DND-41 (cell line): ENCODE measurements around the gene BEST3.

Source experiments
- EZH2 ChIP-seq: IDR thresholded peaks from 3 replicates; pipeline ENCODE4 v1.6.1; 2012; ENCODE audit warnings: borderline replicate concordance, low read depth, mild to moderate bottlenecking, moderate library complexity, low read length, inconsistent platforms; ENCODE audit not compliant: severe bottlenecking
- TF ChIP-seq, protein P1 (sequence below): IDR thresholded peaks from 2 replicates; pipeline ENCODE4 v1.5.1; 2012; ENCODE audit warnings: borderline replicate concordance, low read length, moderate library complexity, mild to moderate bottlenecking; ENCODE audit not compliant: poor library complexity, severe bottlenecking; ENCODE audit errors: extremely low read depth

DNA sequence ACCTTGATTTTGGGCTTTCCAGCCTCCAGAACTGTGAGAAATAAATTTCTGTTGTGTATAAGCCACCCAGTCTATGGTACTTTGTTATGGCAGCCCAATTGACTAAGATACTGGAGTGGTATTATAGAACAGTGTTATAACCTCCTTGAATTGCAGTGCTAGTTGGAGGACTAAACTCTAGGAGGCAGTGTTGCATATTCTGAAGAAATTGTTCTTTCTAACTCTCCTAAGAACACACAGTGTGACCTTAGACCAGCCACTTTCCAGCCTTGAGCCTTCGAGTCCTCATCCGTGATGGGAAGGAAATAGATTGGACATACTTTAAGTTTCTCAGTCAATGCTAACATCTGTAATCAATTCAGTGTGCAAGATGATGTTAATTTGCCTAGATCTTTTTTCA lies 66.0 kb downstream of the BEST3 start:
- TF ChIP-seq, protein P1, sequence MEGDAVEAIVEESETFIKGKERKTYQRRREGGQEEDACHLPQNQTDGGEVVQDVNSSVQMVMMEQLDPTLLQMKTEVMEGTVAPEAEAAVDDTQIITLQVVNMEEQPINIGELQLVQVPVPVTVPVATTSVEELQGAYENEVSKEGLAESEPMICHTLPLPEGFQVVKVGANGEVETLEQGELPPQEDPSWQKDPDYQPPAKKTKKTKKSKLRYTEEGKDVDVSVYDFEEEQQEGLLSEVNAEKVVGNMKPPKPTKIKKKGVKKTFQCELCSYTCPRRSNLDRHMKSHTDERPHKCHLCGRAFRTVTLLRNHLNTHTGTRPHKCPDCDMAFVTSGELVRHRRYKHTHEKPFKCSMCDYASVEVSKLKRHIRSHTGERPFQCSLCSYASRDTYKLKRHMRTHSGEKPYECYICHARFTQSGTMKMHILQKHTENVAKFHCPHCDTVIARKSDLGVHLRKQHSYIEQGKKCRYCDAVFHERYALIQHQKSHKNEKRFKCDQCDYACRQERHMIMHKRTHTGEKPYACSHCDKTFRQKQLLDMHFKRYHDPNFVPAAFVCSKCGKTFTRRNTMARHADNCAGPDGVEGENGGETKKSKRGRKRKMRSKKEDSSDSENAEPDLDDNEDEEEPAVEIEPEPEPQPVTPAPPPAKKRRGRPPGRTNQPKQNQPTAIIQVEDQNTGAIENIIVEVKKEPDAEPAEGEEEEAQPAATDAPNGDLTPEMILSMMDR = peak; percentile 37
- no peak for TF ChIP-seq EZH2
